ENCODE results near the gene PAX8. TPM values are rescaled to one million over a fixed set of nuclear protein-coding genes. Genes with fewer than 3 reads are reported as not detected.

PAX8 gene
- total RNA-seq, 2 experiments from 2014 or later: 0.36 to 0.52 TPM

DNA sequence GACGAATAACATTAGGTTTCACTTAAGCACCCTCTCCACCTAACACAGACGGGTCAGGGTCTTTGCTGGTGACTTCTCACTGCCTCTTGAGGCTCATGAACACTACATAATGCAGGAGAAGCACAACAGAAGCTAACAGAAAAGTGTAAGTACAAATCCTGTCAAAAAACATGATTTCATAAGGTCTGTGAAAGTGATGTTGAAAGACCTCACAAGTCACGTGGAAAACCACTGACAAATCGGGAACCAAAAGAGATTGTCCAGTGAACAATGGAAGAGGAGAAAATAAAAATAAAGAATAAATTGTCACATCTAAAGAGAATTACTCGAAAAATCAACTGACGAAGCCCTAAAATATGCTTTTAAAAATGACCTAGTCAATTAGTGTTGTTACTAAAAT is 91.0 kb downstream of the PAX8 start:
- CTCF ChIA-PET: no interaction called here

DNA sequence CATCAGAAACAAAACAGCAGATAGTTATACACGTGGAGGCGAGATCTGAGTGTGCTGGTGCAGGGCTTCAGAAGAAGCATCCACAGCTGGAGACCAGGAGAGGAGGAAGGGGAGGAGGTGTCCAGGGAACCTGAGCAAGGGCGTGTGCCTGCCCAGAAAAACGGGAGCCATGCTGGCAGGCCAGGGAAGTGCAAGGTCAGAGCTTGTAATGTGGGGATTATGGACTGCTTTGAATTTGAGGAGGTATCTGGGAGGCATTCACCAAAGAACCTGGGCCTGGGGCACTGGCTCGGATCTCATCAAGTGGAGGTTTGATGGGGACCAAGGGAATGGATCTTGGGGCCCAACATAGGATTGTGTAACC is 92.3 kb downstream of the PAX8 start:
- POLR2A ChIA-PET: interaction anchor here (2.1 kb wide), 1 partner anchor 12 kb away, joined by 11 read pairs; the partner anchor contains the start of gene PSD4
- peaks cover 90% of the 10 kb centered on the region for H3K36me3 Mint-ChIP-seq (ENCODE audit: low read depth)
- TF ChIP-seq, protein P1, sequence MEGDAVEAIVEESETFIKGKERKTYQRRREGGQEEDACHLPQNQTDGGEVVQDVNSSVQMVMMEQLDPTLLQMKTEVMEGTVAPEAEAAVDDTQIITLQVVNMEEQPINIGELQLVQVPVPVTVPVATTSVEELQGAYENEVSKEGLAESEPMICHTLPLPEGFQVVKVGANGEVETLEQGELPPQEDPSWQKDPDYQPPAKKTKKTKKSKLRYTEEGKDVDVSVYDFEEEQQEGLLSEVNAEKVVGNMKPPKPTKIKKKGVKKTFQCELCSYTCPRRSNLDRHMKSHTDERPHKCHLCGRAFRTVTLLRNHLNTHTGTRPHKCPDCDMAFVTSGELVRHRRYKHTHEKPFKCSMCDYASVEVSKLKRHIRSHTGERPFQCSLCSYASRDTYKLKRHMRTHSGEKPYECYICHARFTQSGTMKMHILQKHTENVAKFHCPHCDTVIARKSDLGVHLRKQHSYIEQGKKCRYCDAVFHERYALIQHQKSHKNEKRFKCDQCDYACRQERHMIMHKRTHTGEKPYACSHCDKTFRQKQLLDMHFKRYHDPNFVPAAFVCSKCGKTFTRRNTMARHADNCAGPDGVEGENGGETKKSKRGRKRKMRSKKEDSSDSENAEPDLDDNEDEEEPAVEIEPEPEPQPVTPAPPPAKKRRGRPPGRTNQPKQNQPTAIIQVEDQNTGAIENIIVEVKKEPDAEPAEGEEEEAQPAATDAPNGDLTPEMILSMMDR (IDR thresholded peaks at IDR 0.05): no peak

More for the DNA sequence above, 91.0 kb downstream of the PAX8 start:
- peaks cover 84% of the 10 kb centered on the region for H3K36me3 Mint-ChIP-seq (ENCODE audit: low read depth)
- no peak overlapping the region for H3K4me3 Mint-ChIP-seq
- H3K36me3 ChIP-seq (ENCODE audit: insufficient read depth, low read length): peaks cover 90% of the 10 kb centered on the region
- no peak overlapping the region for H3K4me3 ChIP-seq (ENCODE audit: low read length)
- no peak for ATAC-seq (ENCODE audit: poor library complexity)
- POLR2A ChIA-PET: no interaction called here
- H3K9me3 Mint-ChIP-seq: no peaks in the 10 kb centered on the region
- no peaks in the 10 kb centered on the region for H3K27me3 ChIP-seq (ENCODE audit: control insufficient read depth in 1 of 2, insufficient read depth in 2 of 2, low read length in 2 of 2)
- no peak for DNase-seq
- intact Hi-C loops (cut with DNase I, micrococcal nuclease): no loop called here
- peak overlapping the region in 1 of 2 donors; percentile 14 for H3K27ac ChIP-seq (ENCODE audit: low read depth in 1 of 2, low read length in 2 of 2)
- TF ChIP-seq, protein P1 (IDR thresholded peaks at IDR 0.05): no peak
- peaks cover 66% of the 10 kb centered on the region for H3K4me1 Mint-ChIP-seq (ENCODE audit: low read depth)
- peaks cover 57% of the 10 kb centered on the region for H3K4me1 ChIP-seq (ENCODE audit: insufficient read depth, low read length)
- no peaks in the 10 kb centered on the region for H3K9me3 ChIP-seq (ENCODE audit: control insufficient read depth in 1 of 2, insufficient read depth in 1 of 2, low read length in 2 of 2)
- peak overlapping the region; percentile 57 for H3K27ac Mint-ChIP-seq
- no peaks in the 10 kb centered on the region for H3K27me3 Mint-ChIP-seq

GRCh38 chr2:113185664-113186432 is 92.9 kb downstream of the PAX8 start:
- TF ChIP-seq, protein P1 (IDR thresholded peaks at IDR 0.05): no peak
- peaks cover 82% of the 10 kb centered on the region for H3K4me1 Mint-ChIP-seq (ENCODE audit: low read depth)
- peaks cover 90% of the 10 kb centered on the region for H3K36me3 ChIP-seq (ENCODE audit: insufficient read depth, low read length)
- ATAC-seq (ENCODE audit: poor library complexity) (no peak), DNase-seq (no peak)
- H3K27me3 ChIP-seq (ENCODE audit: control insufficient read depth in 1 of 2, insufficient read depth in 2 of 2, low read length in 2 of 2): no peaks in the 10 kb centered on the region
- no peak overlapping the region for H3K4me3 Mint-ChIP-seq
- no peaks in the 10 kb centered on the region for H3K9me3 ChIP-seq (ENCODE audit: control insufficient read depth in 1 of 2, insufficient read depth in 1 of 2, low read length in 2 of 2)
- no peaks in the 10 kb centered on the region for H3K27me3 Mint-ChIP-seq
- intact Hi-C loops (cut with DNase I, micrococcal nuclease): no loop called here
- H3K27ac ChIP-seq (ENCODE audit: low read depth in 1 of 2, low read length in 2 of 2): peak overlapping the region in 1 of 2 donors; percentile 21
- ChIA-PET POLR2A (interaction anchor here (2.1 kb wide), 1 partner anchor 11 kb away, joined by 11 read pairs; the partner anchor contains the start of gene PSD4), CTCF (no interaction called here)
- H3K4me3 ChIP-seq (ENCODE audit: low read length): no peak overlapping the region
- H3K9me3 Mint-ChIP-seq: no peaks in the 10 kb centered on the region
- peak overlapping the region; percentile 57 for H3K27ac Mint-ChIP-seq
- peaks cover 76% of the 10 kb centered on the region for H3K4me1 ChIP-seq (ENCODE audit: insufficient read depth, low read length)
- peaks cover 88% of the 10 kb centered on the region for H3K36me3 Mint-ChIP-seq (ENCODE audit: low read depth)

More for the DNA sequence above, 92.3 kb downstream of the PAX8 start:
- ATAC-seq (ENCODE audit: poor library complexity): no peak
- Mint-ChIP-seq H3K4me3 (no peak overlapping the region), H3K9me3 (no peaks in the 10 kb centered on the region), H3K4me1 (ENCODE audit: low read depth) (peaks cover 77% of the 10 kb centered on the region), H3K27me3 (no peaks in the 10 kb centered on the region), H3K27ac (peak overlapping the region; percentile 57)
- Histone ChIP-seq H3K27me3 (ENCODE audit: control insufficient read depth in 1 of 2, insufficient read depth in 2 of 2, low read length in 2 of 2) (no peaks in the 10 kb centered on the region), H3K36me3 (ENCODE audit: insufficient read depth, low read length) (peaks cover 91% of the 10 kb centered on the region), H3K27ac (ENCODE audit: low read depth in 1 of 2, low read length in 2 of 2) (peak overlapping the region in 1 of 2 donors; percentile 21), H3K4me3 (ENCODE audit: low read length) (no peak overlapping the region), H3K9me3 (ENCODE audit: control insufficient read depth in 1 of 2, insufficient read depth in 1 of 2, low read length in 2 of 2) (no peaks in the 10 kb centered on the region), H3K4me1 (ENCODE audit: insufficient read depth, low read length) (peaks cover 70% of the 10 kb centered on the region)
- no peak for DNase-seq
- intact Hi-C loops (cut with DNase I, micrococcal nuclease): no loop called here
- CTCF ChIA-PET: no interaction called here
